Lower leg skin (tissue), 4 donors: ENCODE measurements around the gene ZNF92. TPM values are rescaled to one million over a fixed set of nuclear protein-coding genes. Genes with fewer than 3 reads are reported as not detected.

Experiments
- DNase-seq, 2 donors: peaks; one replicate each; pipeline ENCODE4 v3.0.0-alpha.2; 2019; ENCODE audit warnings: low spot score in 2 of 2
- H3K4me3 ChIP-seq: fragments of 200-600 bp; sonication (generic); 2 replicates; pipeline ENCODE4 v1.5.1; 2017; ENCODE audit warnings: mild to moderate bottlenecking, low read depth; ENCODE audit not compliant: poor library complexity, severe bottlenecking
- CTCF ChIP-seq, 3 donors: fragments of 450-650 bp; IDR thresholded peaks; one replicate each; pipeline ENCODE4 v1.5.1; 2016; ENCODE audit warnings: antibody characterized with exemption in 3 of 3, mild to moderate bottlenecking in 3 of 3, moderate library complexity in 2 of 3
- POLR2A ChIP-seq, 2 donors: fragments of 450-650 bp; IDR thresholded peaks; one replicate each; pipeline ENCODE4 v1.6.1; 2016 to 2017; ENCODE audit warnings: antibody characterized with exemption in 2 of 2, mild to moderate bottlenecking in 1 of 2, moderate library complexity in 1 of 2
- WGBS, 2 donors: methylation state at CpG; one replicate each; pipeline ENCODE4 v1.1.5; 2018; 5-methylcytosine and 5-hydroxymethylcytosine counted together
- intact Hi-C: fragments of 100-400 bp; cut with DNase I; formaldehyde crosslinking; loops from one replicate; pipeline ENCODE4 v1.15.0; 2023; ENCODE audit warnings: low total_unique reads
- total RNA-seq, 4 donors: library from RNA; depleted of rRNA; stranded (reverse); fragments of >200 nt; gene quantifications; one replicate each; pipeline ENCODE4 v1.1.0, GENCODE V29; 2016

Gene ZNF92
- total RNA-seq, 4 donors from 2014 or later = 4.0 to 10.4 (median 5.4) TPM

DNA sequence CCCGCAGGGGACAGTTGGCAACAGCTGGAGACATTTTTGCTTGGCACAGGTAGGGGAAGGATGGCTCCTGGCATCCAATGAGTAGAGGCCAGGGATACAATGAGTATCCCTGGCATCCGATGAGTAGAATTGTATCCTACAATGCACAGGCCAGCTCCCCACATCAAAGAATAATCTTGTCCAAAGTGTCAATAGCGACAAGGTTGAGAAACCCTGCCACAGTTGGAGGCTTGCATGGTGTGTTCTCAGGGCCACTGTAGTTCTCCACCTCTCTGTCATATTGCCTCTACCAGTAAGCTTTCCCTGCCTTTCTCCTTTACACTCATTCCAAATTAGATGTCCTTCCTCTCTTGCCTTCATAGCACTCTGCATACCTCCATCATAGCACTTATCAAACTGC lies 60.7 kb downstream of the ZNF92 start:
- 59 to 96% methylated on average over 3 of the region's 3 CpGs for whole genome bisulfite sequencing, 2 donors
- intact Hi-C loops = no loop called here
- no peak overlapping the region for H3K4me3 ChIP-seq
- no peak for DNase-seq
- TF ChIP-seq POLR2A (IDR thresholded peaks at IDR 0.05) (no peak), CTCF (IDR thresholded peaks at IDR 0.05) (no peak)

DNA sequence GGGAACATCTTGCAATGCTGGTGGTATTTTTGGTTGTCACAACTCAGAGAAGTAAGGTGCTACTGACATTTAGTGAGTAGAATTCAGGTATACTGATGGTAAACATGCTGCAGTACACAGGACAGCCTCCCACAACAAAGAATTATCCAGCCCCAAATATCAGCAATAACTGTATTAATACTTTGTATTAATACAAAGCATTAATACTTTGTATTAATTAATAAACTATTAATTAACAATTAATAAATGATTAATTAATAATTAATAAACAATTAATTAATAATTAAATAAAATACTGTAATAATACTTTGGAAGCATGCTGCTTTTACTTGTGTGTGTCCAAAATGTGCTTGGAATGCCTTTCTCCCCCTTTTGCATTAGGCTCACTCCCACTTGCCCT lies 62.5 kb downstream of the ZNF92 start:
- no peak for TF ChIP-seq CTCF (IDR thresholded peaks at IDR 0.05)
- no peak for TF ChIP-seq POLR2A (IDR thresholded peaks at IDR 0.05)
- DNase-seq = no peak
- no peak overlapping the region for H3K4me3 ChIP-seq
- intact Hi-C loops = no loop called here

DNA sequence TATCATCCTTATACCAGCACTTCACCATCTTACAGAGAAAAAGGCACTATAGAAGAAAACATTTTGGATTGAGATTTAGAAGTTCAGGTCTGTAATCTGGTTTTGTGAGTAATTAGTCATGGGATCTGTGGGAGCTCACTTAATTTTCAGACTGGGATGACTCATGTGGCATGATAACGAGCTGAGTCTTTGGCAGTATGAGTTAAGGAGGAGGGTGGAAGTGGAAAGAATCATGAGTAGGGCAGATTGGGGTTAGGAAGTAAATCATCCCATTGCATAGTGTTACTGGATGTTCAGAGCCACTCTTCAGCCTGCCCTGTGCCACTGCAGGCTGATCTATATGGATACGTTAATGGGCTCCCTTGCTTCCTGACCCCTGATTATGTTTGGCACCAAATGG lies 64.9 kb downstream of the ZNF92 start:
- DNase-seq = peak in 1 of 2 donors; percentile 29
- H3K4me3 ChIP-seq = no peak overlapping the region
- 23 to 29% methylated on average over 2 of the region's 2 CpGs for WGBS, 2 donors
- intact Hi-C loops = no loop called here
- TF ChIP-seq POLR2A (IDR thresholded peaks at IDR 0.05) = no peak
- TF ChIP-seq CTCF (IDR thresholded peaks at IDR 0.05) = no peak

DNA sequence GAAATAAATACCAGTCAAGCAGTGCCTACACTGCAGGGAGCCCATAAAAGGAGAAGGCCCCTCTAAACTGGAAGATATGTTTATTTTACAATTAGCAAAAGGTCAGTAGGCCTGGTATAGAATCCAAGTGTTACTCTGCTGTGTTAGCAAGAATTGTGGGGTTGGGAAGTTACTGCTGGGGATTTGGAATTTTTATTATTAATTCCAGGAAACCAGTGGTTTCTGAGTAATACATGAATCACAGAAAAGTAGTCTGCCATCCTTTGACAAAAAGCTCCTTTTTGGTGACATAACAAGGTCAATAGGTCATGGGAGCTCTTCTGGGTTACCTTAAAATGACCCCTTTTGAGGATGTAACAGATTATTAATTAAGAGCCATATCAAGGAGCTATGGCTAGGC lies 67.4 kb downstream of the ZNF92 start:
- intact Hi-C loops = loop anchor here (5.0 kb wide), 1 partner anchor 1184 kb away; no protein-coding TSS in a partner anchor
- DNase-seq = no peak
- no peak overlapping the region for H3K4me3 ChIP-seq
- TF ChIP-seq CTCF (IDR thresholded peaks at IDR 0.05) (no peak), POLR2A (IDR thresholded peaks at IDR 0.05) (no peak)

- TF ChIP-seq POLR2A (IDR thresholded peaks at IDR 0.05) (no peak), CTCF (IDR thresholded peaks at IDR 0.05) (no peak)
- intact Hi-C loops = loop anchor here (5.0 kb wide), 1 partner anchor 1187 kb away; no protein-coding TSS in a partner anchor
- WGBS, 2 donors = 94 to 95% methylated on average over 1 of the region's 1 CpG
- no peak for DNase-seq
- H3K4me3 ChIP-seq = no peak overlapping the region
Observed at GRCh38 chr7:65444205-65444842, 70.7 kb downstream of the ZNF92 start.
